ENCODE results near the gene APP.

- TF ChIP-seq CTCF (conservative IDR thresholded peaks at IDR 0.05) (no peak), EZH2 (IDR thresholded peaks at IDR 0.05; ENCODE audit: low read depth) (no peak)
Observed at GRCh38 chr21:26171258-26172100, 909 bp upstream of the APP start.

Measured in PC-9 (cell line).